ENCODE results near the gene SLC51A. TPM values are rescaled to one million over a fixed set of nuclear protein-coding genes. Genes with fewer than 3 reads are reported as not detected.
A peak's percentile ranks its signal among the peaks of the same experiment; 100 is the strongest.

SLC51A gene
- total and polyA plus RNA-seq, 2 of the 8 experiments (the other 6 are each of a cell fraction or from before 2014, with no cell fraction given) = 6.3 to 9.8 TPM

DNA sequence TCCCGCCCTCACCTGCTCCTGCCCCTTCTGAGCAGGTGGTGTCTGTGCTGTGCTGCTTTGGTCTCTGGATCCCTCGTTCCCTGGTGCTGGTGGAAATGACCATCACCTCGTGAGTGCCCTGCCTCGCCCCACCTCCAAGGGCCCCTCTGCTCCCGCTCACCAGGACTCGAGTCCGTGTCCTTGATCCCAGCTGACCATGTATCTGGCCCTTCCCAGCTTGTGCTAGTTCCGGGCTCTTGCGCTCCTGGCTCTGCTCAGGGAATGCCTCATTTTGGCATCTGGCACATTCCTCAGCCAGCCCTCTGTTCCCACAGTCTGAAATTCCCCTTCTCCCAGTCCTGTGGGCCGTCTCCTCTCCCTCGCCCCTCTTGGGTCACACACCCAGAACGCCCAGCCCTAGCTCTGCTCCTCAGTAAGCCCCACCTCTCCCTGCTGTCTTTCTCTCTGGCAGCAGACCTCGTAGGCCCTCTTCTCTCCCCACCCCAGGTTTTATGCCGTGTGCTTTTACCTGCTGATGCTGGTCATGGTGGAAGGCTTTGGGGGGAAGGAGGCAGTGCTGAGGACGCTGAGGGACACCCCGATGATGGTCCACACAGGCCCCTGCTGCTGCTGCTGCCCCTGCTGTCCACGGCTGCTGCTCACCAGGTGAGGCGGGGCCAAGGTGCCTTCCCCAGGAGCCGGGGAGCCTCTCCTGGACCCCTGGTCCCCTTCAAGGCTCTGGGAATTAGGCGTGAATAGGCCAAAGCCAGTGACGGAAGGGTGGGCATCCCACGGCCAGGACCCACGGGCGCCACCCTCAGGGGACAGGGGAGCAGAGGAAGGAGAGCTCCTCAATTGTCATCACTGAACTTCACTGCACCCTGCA lies 11.5 kb downstream of the SLC51A start (continued):
- TF ChIP-seq CHD7 (IDR thresholded peaks at IDR 0.05; ENCODE audit: insufficient replicate concordance, low read length) = no peak
- peak in 2 of 3 experiments; percentile 11 to 26; a peak in 3 of 4 replicates for TF ChIP-seq CTCF (IDR thresholded peaks at IDR 0.05; ENCODE audit: control extremely low read depth in 1 of 3, insufficient read depth in 1 of 3, low read depth in 1 of 3, low read length in 3 of 3)
- no peak for TF ChIP-seq TAF7 (optimal IDR thresholded peaks at IDR 0.05; ENCODE audit: borderline replicate concordance, low read depth, low read length)
